Kidney glomerular epithelial cell (primary cell): Measurements from ENCODE around the gene ZFAND3.
A peak's percentile ranks its signal among the peaks of the same experiment; 100 is the strongest.
"Not testable (repeated sequence)": the region's sequence is repeated elsewhere in the genome, so short reads cannot be mapped to it uniquely, and the experiment has no call there.

ENCODE experiments used
- DNase-seq: peaks from one replicate; lab custom pipeline; 2025; lab: John Stamatoyannopoulos, UW

Gene ZFAND3

DNA sequence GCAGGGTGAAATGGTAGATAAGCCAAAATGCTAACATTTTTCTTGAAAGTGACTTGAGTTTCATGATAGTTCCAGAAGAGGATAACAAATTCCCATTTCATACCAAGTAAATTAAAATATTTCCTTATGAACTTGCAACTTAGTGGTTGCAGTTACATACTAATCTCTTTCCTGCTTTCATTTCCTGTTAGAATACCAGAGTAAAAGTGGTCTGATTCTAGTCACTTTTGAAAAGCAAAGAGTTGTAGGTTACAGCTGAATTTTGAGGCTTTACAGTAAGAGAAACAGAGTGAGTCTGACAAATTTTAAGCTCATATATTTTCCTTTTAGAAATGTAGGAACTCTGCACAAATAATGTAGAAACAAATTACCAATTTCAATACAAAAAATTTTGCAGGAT, 117.4 kb downstream of the ZFAND3 start:
- DNase-seq = no peak

DNA sequence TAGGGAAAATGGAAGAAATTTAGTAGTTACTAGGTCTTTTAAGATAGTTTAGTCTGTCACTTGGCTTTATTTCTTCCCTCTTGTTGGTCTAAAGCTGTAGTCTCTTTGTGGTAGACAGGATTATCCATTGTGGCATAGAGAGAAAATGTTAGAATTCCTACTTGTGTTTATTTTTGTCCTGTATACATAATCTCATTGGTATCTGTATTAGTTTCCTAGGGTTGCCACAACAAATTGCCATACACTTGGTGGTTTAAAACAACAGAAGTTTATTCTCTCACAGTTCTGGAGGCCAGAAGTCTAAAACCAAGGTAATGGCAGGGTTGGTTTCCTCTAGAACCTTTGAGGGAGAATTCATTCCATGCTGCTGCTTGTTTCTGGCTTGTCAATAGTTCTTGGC, 119.4 kb downstream of the ZFAND3 start:
- DNase-seq = no peak

DNA sequence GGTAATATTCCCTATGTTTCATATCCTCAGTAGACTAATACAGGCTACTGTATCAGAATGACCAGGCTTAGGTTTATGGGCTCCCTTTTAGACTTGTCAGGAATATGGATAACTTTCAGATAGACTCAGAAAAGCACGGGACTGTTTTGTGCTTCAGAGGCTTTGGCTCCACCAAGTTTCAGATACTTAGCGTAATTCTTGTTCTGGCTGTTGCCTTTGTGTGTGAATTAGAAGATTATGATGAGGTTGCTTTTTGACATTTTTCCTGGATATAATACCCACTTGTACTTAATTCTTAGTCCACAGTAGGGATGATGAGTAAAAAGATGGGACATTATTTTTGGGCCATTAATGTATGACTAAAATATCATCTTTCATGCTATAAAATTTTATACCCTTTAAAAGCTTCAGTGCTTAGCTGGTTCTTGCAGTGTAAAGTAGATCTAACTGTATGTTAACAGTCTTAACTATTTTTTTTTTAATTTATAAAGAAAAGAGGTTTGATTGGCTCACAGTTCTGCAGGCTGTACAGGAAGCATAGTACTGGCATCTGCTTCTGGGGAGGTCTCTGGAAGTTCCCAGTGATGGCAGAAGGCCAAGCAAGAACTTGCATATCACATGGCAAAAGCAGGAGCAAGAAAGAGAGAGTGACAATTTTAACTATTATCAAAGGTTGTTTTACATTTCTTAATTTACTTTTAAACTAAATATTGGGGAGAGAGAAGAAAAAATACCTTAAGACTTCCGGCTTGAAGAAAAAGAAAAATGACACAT, 120.7 kb downstream of the ZFAND3 start:
- DNase-seq = no peak

DNA sequence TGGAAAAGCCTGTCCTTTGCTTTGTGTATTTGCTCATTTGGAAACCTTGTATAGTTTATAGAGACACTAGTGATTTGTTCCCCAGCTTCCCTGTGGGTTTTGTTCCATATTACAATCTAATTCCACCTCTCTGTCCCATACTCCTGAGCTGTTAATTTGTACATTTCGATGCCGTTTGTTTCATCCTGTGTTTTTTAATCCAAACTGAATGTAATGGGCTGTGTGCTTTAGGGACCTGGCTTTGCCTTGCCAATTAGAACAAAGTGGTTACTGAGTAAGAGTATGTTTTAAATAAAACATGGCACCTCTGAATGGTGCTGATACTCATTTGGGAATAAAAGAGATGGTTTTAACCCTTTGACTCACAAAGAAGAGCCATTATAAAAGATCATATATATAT, 122.3 kb downstream of the ZFAND3 start:
- no peak for DNase-seq

DNA sequence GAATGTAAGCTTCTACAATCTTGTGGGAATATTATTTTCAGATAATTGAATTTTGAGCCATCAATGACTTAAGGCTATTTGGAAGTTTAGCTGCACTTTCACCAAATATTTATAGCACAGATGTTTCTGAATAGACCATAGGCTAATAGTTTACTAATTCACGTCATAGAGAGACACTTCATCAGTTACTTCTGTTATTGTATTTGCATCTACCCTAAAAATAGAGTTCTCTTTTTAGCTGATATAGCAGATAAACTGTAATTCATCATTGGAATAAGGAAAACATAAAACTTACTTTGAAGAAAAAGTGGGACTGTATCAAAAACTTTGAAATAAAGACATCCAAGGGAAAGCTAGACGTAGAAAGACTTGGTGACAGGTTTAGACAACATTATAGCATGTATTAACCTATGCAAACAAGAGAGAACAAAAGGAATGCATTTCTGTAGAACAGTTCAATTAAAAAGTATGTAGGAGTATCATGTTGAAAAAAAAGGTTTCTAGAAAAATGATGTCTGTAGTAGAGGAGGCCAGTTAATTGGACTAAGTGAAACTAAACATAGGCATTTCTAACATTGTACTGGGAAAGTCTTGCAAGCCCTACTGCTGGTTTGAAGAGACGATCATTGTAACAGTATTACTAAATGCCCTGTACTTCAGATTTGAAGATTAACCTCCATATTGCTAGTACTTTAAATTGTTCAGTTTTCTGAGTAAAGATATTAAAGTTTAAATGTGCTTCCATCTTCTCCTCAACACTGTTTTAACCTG, 123.3 kb downstream of the ZFAND3 start:
- no peak for DNase-seq

DNA sequence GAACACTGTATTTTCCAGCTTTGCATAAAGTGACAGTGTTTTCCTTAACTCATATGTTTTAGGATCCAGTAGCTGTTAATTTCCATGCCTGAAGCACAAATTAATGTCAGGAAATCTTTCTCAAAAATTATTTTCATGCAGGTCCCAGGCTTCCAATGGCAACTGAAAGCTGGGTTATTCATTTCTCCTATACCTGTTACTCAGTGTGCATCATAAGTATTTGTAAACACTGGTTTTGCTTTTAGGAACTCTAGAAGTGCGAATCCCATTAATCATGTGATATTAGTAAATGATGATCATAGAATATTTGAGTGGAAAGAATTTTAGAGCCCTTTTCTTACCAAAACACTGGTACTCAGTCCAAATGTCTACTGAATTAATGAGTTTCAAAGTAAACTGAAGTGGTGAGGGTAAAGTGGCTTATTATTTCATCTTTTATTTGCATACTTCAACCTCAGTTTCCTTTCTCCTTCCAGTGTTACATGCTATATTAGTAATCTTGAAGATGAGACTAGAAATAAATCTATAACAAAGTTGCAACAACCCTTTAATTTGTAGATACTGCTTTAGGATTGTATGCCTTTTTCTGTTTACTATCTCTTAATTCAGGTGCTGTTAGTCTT, 124.0 kb downstream of the ZFAND3 start:
- DNase-seq = no peak

DNA sequence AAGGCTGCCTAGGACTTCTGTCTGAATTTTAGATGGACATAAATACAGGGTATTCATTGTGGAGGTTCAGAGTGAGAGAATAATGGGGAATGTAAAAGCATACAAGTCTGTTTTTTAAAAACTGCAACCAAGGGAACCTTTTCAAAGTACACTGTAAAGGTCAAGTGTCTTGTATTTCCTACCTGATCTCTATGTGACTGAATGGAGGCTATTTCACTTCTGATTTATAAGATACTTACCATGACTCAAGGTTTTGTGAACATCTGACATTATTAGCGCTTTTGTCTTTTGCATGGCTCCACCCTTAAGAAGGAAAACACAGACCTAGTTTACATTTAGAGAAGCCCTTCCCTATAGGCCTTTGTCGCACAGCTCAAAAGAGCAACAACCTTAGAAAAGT, 126.5 kb downstream of the ZFAND3 start:
- DNase-seq = no peak

DNA sequence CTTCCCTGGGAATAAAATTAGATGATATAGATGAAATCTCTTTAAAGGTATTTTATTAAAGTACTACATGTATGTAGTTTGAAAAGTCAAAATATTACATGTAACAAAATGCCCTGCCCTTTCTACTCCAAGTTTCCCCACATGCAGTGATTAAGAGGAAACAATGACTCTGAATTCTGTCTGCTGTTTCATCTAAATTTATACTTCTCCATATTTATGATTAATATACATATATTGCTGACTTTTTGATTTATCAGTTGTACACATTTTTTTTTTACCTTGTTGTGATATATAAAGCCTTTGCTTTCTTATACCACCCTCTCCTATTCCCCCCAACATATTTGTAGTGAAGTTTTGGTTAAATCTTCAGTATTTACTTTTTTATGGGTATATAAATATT, 127.9 kb downstream of the ZFAND3 start:
- no peak for DNase-seq

DNA sequence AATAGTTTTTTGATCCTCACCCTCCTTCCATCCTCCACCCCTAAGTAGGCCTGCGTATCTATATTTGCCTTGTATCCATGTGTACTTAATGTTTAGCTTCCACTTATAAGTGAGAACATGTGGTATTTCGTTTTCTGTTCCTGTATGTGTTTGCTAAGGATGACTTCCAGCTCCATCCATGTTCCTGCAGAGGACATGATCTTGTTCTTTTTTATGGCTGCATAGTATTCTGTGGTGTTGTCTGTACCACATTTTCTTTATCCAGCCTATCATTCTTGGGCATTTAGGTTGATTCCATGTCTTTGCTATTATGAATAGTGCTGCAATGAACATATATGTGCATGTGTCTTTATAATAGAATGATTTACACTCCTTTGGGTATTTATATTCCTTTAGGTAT, 129.1 kb downstream of the ZFAND3 start:
- DNase-seq = not testable (repeated sequence)

DNA sequence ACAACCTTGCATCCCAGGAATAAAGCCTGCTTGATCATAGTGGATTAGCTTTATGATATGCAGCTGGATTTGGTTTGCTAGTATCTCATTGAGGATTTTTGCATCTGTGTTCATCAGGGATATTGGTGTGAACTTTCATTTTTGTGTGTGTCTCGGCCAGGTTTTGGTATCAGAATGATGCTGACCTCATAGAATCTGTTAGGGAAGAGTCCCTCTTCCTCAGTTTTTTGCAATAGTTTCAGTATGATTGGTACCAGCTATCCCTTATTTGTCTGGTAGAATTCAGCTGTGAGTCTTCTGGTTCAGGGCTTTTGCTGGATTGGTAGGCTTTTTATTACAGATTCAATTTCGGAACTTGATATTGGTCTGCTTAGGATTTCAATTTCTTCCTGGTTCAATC, 132.5 kb downstream of the ZFAND3 start:
- DNase-seq = no peak

DNA sequence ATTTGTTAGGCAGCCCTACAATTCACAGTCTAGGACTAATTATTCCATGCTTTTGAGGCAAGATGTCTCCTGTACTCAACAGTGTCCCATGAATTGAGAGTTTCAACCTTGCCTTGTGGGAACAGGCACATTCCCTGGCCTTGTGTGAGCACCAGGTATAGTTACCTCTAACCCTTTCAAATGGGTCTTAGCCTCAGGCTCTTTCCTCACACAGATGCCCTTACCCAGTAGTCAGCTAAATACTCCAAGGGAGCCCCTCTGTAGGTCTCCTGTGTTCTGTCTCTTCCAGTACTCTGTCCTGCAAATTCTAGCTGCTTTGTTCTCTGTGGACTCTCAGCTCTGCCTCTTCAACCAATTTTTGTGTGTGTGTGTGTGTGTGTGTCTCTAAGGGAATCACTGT, 135.3 kb downstream of the ZFAND3 start:
- no peak for DNase-seq

DNA sequence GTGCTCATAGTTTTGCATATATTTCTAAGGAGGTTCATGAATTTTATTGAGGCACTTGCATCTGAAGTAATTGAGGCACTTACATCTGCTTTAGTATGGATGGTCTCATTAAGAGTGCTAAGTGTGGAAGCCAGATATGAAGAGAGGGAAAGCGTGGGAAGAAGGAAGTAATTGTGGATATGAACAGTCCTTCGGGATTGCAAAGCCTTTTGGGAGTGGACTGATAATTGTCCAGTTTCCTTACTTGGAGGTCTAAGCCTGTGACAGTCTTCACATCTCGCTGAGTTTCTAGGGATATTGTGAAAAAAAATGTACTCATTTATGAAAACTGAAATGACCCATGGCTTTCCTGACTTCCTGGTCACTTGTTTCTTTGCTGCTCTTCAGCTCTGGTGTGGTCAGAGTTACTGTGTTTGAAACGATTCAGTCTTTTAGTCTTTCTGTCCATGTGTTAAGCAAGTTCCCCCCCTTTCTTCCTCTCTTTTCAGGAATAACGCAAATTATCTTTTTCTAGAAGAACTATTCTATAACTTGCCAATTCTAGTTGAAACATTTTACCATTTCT, 137.3 kb downstream of the ZFAND3 start:
- DNase-seq = no peak

DNA sequence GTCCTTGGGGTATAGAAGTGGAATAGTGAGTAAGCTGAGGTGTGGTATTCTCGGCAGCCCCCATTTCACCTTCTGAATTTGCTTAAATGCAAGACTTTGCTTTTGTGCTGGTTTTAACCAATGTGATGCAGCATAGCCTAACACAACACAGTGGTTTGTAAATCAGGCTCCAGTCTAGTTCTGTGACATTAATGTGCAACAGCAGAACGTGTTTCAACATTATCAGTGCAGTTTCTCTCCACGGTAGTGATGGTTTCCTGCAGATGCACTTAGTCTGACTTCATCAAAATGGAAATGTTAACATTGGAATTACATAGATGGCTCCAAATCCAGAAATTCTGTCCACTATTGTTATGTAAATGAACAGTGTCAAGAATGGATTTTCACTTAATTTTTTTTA, 139.5 kb downstream of the ZFAND3 start:
- DNase-seq = no peak

DNA sequence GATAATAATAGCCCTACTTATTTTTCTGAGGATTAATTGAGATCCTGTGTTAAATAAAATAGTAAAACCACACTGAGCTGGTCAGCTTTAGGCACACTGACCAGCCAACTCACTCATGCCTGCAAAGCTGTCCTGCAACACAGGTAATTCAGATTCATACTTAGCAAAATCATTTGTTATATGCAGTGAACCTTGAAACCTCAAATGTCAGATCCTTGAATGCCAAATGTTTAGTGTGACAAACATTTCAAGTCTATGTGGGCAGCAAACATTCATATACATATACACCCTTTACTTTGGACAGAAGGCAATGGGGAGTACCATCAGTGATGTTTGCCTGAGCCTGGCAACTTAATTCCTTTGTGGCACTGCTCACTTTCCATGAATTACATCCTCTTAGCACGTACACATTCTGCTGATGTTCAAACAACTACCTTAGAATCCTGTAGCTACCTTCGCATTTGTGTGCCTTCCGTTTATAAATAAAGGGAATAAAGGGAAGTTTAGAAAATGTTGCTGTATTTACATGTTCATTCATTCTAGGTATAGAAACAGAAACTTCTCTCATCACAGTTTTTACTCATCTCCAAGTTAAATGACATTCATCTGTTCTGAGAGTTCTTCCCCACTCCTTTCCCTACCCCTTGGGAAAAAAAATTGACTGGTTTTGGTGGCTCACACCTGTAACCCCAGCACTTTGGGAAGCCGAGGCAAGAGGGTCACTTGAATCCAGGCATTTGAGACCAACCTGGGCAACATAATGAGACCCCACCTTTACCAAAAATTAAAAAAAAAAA, 140.8 kb downstream of the ZFAND3 start:
- no peak for DNase-seq

DNA sequence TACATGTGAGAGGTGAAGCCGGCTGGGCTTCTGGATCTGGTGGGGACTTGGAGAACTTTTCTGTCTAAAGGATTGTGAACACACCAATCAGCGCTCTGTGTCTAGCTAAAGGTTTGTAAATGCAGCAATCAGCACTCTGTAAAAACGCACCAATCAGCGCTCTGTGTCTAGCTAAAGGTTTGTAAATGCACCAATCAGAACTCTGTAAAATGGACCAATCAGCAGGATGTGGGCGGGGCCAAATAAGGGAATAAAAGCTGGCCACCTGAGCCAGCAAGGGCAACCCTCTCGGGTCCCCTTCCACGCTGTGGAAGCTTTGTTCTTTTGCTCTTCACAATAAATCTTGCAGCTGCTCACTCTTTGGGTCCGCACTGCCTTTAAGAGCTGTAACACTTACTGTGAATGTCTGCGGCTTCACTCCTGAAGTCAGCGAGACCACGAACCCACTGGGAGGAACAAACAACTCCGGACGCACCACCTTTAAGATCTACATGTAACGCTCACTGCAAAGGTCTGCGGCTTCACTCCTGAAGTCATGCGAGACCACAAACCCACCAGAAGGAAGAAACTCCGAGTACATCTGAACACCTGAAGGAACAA, 143.1 kb downstream of the ZFAND3 start:
- not testable (repeated sequence) for DNase-seq

DNA sequence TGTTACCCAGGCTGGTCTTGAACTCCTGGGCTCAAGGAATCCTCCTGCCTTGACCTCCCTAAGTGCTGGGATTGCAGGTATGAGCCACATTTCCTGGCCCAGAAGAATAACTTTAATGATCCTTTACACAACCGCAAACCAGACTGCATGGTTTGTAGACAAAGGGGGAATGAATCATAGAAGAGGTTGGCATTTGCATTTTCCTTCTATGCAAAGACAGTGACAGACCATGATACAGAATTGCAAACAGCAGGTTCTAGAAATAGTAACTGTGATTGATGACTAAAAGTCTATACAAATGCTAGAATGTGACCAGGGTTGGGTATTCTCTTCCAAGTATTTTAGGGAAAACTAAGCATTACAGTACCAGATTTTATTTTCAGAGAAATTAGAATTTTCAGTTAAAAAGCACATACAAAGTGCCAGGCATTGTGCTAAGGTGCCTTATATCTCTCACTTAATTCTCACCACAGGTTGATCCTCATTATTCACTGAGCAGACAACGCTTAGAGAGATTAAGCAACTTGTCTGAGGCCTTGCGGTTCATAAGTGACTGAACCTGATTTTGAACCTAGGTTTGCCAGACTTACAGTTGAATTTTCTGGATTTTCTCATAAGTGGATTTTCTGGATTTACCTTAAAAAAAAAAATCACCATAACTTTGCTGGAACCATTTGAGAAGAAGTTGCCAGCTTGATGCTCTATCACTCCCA, 146.6 kb downstream of the ZFAND3 start:
- DNase-seq = peak; percentile 58

DNA sequence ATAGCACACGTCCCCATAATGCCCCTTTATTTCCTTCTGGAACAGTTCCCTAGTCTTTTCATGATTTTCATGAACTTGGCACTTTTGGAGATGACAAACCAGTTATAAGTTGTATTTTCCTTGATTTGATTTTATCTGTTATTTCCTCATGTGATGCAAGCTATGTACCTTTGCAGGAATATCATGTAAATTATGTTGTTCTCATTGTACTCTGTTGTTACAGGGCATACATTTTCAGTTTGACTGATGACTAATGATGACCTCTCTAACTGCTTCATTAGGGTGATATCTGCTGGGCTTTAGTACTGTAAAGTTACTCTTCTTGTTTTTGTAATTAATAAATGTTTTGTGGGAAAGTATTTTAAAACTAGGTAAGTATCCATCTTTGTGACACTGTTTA, 147.3 kb downstream of the ZFAND3 start:
- no peak for DNase-seq

DNA sequence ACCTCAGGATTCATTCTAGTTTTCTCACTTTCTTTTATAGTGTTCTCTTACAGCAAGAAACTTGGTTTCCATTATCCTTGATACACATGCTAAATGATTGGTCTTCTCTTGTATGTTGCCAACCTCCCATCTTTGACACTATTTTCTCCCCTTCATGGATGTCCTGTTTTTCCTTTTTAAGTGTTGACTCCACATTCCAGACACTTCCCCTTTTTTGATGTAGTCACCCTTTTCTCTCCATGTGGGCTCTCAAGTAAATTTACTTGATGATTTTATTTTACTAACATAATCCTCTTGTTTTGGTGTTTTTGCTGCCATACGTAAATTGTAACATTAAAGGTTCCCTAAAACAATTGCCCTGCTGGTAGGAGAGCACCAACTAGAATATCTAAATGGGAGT, 148.1 kb downstream of the ZFAND3 start:
- DNase-seq = no peak

DNA sequence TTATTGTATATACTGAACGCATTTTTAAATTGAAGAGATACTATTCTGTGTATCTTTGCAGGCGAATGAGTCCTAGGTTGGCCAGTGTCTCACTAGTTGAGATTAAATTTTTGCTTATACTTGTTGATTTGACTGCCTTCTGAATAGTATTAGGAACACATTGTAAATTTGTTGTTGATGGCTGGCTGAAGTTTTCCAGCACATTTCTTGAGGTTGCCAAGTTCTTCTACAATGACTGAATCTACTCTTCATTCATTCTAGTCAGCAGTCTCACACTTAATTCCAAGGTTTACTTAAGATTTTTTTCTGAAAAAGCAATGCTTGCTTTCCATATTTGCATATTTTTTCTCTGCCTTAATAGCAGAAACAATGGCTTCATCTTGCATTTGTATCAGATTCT, 151.7 kb downstream of the ZFAND3 start:
- no peak for DNase-seq

DNA sequence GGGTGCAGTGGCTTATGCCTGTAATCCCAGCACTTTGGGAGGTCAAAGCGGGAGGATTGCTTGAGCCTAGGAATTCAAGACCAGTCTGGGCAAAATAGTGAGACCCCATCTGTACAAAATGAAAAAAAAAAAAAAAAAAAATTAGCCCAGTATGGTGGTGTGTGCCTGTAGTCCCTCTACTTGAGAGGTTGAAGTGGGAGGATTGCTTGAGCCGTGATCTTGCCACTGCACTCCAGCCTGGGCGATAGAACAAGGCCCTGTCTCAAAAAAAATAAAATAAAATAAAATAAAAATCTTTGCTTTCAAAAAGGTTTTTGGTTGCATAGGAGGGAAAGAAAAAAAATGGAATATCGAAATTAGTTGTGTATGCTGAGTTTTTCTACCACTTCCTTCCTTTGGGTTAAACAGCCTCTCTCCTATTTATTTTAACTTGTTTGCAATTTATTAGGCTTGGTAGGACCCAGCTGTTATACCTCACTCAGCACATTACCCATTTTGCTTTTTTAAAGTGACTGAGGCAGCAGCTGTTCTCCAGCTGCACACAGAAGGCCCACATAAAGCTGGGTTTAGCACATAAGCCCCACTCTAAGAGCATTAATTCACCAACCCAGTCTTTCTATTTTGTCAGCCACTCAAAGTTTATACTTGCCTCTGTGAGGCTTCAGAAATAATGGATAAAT, 152.3 kb downstream of the ZFAND3 start:
- DNase-seq = no peak
